Prostate gland (tissue), 2 donors: ENCODE results near the gene ACTL7A. TPM values are rescaled to one million over a fixed set of nuclear protein-coding genes. Genes with fewer than 3 reads are reported as not detected.

Source experiments
- DNase-seq: peaks from one replicate; pipeline ENCODE4 v3.0.0-alpha.2; 2019; ENCODE audit warnings: low spot score
- H3K27ac ChIP-seq, 2 donors: fragments of 200-600 bp; sonication (generic); 2 replicates each; pipeline ENCODE4 v1.5.1; 2017 to 2019
- H3K27me3 ChIP-seq: fragments of 200-600 bp; sonication (generic); replicated peaks from 2 replicates; pipeline ENCODE4 v1.5.1; 2019; ENCODE audit not compliant: insufficient read depth
- H3K36me3 ChIP-seq, 2 donors: fragments of 200-600 bp; sonication (generic); 1 replicate in 1 of 2; 2 replicates in 1 of 2; pipeline versions ENCODE4 v1.5.1 to v1.8.1; 2017 to 2019
- H3K4me1 ChIP-seq: fragments of 200-600 bp; sonication (generic); replicated peaks from 2 replicates; pipeline ENCODE4 v1.5.1; 2019
- H3K4me3 ChIP-seq, 2 donors: fragments of 200-600 bp; sonication (generic); 2 replicates each; pipeline ENCODE4 v1.5.1; 2017 to 2019
- H3K9me3 ChIP-seq: fragments of 200-600 bp; sonication (generic); 2 replicates; pipeline ENCODE4 v1.5.1; 2017
- CTCF ChIP-seq, 4 experiments: fragments of 200-600 bp in 2 of 4; fragments of 450-650 bp in 2 of 4; sonication (generic) in 2 of 4; IDR thresholded peaks; 1 replicate in 3 of 4; 2 replicates in 1 of 4; pipeline ENCODE4 v1.5.1; 2016 to 2019; ENCODE audit warnings: antibody characterized with exemption in 4 of 4, mild to moderate bottlenecking in 2 of 4, moderate library complexity in 2 of 4
- POLR2A ChIP-seq: fragments of 450-650 bp; IDR thresholded peaks from one replicate; pipeline ENCODE4 v1.6.1; 2016; ENCODE audit warnings: antibody characterized with exemption, mild to moderate bottlenecking
- POLR2AphosphoS5 ChIP-seq: sonication (generic); formaldehyde crosslinking; IDR thresholded peaks from one replicate; pipeline ENCODE4 v1.6.1; 2017; ENCODE audit warnings: antibody characterized with exemption
- WGBS: methylation state at CpG from one replicate; pipeline ENCODE4 v1.1.5; 2018; 5-methylcytosine and 5-hydroxymethylcytosine counted together
- intact Hi-C: fragments of 100-400 bp; cut with DNase I; formaldehyde crosslinking; loops from one replicate; pipeline ENCODE4 v1.14.2; 2022
- total RNA-seq, 2 donors: library from RNA; depleted of rRNA; stranded (reverse); fragments of >200 nt; gene quantifications; one replicate each; pipeline ENCODE4 v1.1.0, GENCODE V29; 2016

ACTL7A gene
- total RNA-seq, 2 donors from 2014 or later, result 10.1 TPM; not detected in 1

- Histone ChIP-seq H3K27ac (no peak overlapping the region), H3K4me3 (no peak overlapping the region), H3K27me3 (no peaks in the 10 kb centered on the region), H3K36me3 (no peaks in the 10 kb centered on the region), H3K9me3 (no peaks in the 10 kb centered on the region), H3K4me1 (no peaks in the 10 kb centered on the region)
- intact Hi-C loops, result no loop called here
- TF ChIP-seq CTCF (IDR thresholded peaks at IDR 0.05), result no peak
- no peak for TF ChIP-seq POLR2AphosphoS5
- no peak for TF ChIP-seq POLR2A
- no peak for DNase-seq
- 90% methylated on average over 6 of the region's 6 CpGs for WGBS
Observed at GRCh38 chr9:108857572-108857971, 4.5 kb upstream of the ACTL7A start.

DNA sequence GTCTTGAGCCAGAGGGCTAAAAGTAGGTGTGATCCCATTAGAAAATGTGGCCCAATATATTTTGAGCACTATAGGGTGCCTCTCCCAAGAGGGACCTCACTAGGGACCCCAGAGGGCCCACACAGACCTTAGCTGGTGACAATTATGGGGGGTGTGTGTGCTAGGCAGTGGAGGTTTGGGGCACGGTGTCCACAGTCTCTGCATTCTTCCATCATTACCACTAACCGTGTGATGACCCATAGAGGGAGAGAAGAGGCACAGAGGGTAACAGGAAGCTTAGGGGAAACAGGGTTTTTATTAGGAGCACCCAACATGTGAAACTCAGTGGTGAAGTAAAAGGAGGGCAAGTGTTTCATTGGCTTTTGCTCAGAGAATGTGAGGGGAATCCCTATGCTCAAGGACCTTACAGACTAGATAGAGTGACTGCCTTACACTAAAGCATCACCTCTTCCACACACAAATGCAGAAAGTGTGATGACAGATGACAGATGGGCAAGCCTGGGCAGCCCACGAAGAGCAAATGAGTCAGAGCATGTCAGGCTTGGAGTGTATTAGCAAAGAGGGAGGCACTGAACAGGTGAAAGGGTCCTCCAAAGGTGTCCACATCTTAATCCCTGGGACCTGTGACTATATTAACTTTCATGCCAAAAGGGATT, 2.5 kb upstream of the ACTL7A start:
- intact Hi-C loops, result no loop called here
- WGBS, result 77% methylated on average over 3 of the region's 3 CpGs

DNA sequence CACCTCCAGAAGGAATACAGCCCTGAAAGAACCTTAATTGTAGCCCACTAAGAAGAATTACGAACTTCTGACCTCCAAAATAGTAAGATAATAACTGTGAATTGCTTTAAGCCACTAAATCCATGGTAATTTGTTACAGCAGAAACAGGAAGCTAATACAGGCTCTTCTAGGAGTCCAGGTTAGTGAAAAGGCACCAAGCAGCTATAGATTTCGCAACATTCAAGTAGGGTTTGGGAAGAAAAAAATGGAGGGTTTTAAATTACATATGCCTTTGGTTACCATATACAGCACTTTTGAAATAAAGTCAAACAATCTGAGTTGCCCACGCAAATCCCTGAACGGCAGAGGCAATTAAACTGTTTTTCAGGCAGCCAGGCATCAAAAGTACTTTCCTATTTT, 1.7 kb upstream of the ACTL7A start:
- WGBS, result 82% methylated on average over 4 of the region's 4 CpGs
- intact Hi-C loops, result no loop called here

More for the DNA sequence above, 2.5 kb upstream of the ACTL7A start:
- H3K27ac ChIP-seq, result no peak overlapping the region
- no peaks in the 10 kb centered on the region for H3K9me3 ChIP-seq
- no peaks in the 10 kb centered on the region for H3K36me3 ChIP-seq
- TF ChIP-seq POLR2A (no peak), POLR2AphosphoS5 (no peak), CTCF (IDR thresholded peaks at IDR 0.05) (no peak)
- H3K4me3 ChIP-seq, result no peak overlapping the region
- no peaks in the 10 kb centered on the region for H3K4me1 ChIP-seq
- no peak for DNase-seq
- H3K27me3 ChIP-seq, result no peaks in the 10 kb centered on the region

DNA sequence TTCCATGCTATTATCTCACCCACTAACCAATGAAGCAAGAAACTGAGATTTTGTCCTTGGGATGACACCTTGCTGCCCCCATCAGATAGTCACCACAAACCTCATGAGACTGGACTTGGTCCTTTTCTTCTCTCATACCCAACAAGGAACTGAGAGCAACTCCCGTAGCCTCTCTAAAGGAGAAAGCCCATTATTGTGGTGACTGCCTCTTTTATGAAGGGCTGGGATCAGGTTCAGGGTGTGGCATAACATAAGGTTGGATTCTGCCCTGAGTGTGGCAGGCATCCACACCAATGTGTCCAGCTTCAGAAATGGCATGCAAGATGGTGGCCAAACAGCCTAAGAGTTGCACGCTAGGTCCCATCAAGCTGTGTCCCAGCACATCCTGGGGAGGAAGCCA, 1.3 kb upstream of the ACTL7A start:
- Histone ChIP-seq H3K9me3 (no peaks in the 10 kb centered on the region), H3K27ac (no peak overlapping the region), H3K4me1 (no peaks in the 10 kb centered on the region), H3K36me3 (no peaks in the 10 kb centered on the region), H3K27me3 (no peaks in the 10 kb centered on the region), H3K4me3 (no peak overlapping the region)
- TF ChIP-seq POLR2A, result no peak
- no peak for TF ChIP-seq POLR2AphosphoS5
- TF ChIP-seq CTCF (IDR thresholded peaks at IDR 0.05), result no peak
- intact Hi-C loops, result no loop called here
- WGBS, result 83% methylated on average over 2 of the region's 2 CpGs
- no peak for DNase-seq

More for the DNA sequence above, 1.7 kb upstream of the ACTL7A start:
- TF ChIP-seq POLR2AphosphoS5 (no peak), POLR2A (no peak), CTCF (IDR thresholded peaks at IDR 0.05) (no peak)
- Histone ChIP-seq H3K4me3 (no peak overlapping the region), H3K27ac (no peak overlapping the region), H3K9me3 (no peaks in the 10 kb centered on the region), H3K36me3 (no peaks in the 10 kb centered on the region), H3K4me1 (no peaks in the 10 kb centered on the region), H3K27me3 (no peaks in the 10 kb centered on the region)
- DNase-seq, result no peak

DNA sequence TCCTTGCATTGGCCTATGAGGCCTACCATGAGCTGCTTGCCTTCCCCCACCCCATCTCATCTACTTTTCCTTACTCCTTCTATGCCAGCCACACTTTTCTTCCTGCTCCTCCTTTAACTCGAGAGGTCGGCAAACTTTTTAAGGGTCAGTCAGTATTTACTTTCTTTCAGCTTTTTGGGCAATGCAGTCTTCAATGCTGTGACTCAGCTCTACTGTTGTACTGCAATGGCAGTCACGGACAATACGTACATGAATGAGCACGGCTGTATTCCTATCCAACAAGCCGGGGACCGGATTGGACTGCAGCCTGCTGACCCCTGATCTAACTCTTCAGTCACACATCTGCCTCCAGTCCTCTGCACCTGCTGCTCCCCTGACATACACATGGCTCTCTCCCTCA, 602 bp upstream of the ACTL7A start:
- H3K27me3 ChIP-seq, result no peaks in the 10 kb centered on the region
- no peaks in the 10 kb centered on the region for H3K36me3 ChIP-seq
- no peaks in the 10 kb centered on the region for H3K9me3 ChIP-seq
- no peak for DNase-seq
- no peaks in the 10 kb centered on the region for H3K4me1 ChIP-seq
- intact Hi-C loops, result no loop called here
- H3K4me3 ChIP-seq, result no peak overlapping the region
- TF ChIP-seq POLR2A, result no peak
- TF ChIP-seq POLR2AphosphoS5, result no peak
- TF ChIP-seq CTCF (IDR thresholded peaks at IDR 0.05), result no peak
- no peak overlapping the region for H3K27ac ChIP-seq
- WGBS, result 72% methylated on average over 7 of the region's 7 CpGs
